Fibroblast of the aortic adventitia (primary cell): ENCODE results near the gene ATP13A2. TPM values are rescaled to one million over a fixed set of nuclear protein-coding genes. Genes with fewer than 3 reads are reported as not detected.
"Not testable (repeated sequence)": the region's sequence is repeated elsewhere in the genome, so short reads cannot be mapped to it uniquely, and the experiment has no call there.

Source experiments
- DNase-seq: peaks from one replicate; pipeline ENCODE4 v3.0.0-alpha.2; 2010; ENCODE audit warnings: low read depth
- H3K4me3 ChIP-seq: 2 replicates; pipeline ENCODE4 v1.5.1; 2011; ENCODE audit warnings: low read depth, mild to moderate bottlenecking, control low read depth, low read length, moderate library complexity
- CTCF ChIP-seq: IDR thresholded peaks from 2 replicates; pipeline ENCODE4 v1.5.1; 2011; ENCODE audit warnings: mild to moderate bottlenecking, low read length, control low read depth, inconsistent platforms; ENCODE audit not compliant: insufficient read depth
- total RNA-seq: library from RNA; depleted of rRNA; stranded (reverse); fragments of >200 nt; gene quantifications from 2 replicates; pipeline ENCODE4 v1.2.3, GENCODE V29; 2012; ENCODE audit warnings: low replicate concordance

Gene ATP13A2
- total RNA-seq, 1 donor = 18.4 TPM

GRCh38 chr1:16967095-16967575 is 44.6 kb downstream of the ATP13A2 start:
- peak; percentile 67 for DNase-seq
- no peak overlapping the region for H3K4me3 ChIP-seq
- no peak for TF ChIP-seq CTCF

GRCh38 chr1:16966282-16966681 is 45.4 kb downstream of the ATP13A2 start:
- H3K4me3 ChIP-seq = no peak overlapping the region
- no peak for TF ChIP-seq CTCF
- DNase-seq = no peak

DNA sequence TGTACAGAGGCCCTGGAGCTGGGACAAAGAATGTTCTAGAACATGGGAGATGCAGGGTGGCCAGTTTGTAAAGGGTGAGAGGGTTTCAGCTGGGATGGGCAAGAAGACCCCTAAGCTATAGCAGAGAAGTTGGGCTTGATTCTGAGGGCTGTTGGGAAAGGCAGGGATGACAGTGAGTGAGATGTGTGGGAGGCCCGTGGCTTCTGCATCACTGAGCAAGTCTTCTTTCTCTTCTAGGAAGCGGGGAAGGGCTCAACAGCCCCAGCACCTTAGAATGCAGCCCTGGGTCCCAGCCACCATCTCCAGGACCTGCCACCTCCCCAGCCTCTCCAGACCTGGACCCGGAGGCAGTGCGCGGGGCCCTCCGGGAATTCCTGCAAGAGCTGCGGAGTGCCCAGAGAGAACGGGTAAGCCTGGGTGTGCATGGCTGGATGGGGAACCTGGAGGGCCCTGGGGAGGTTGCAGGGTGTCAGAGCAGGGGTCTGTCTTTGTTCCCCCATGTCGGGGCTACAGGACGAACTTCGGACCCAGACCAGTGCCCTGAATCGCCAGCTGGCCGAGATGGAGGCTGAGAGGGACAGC is 46.2 kb downstream of the ATP13A2 start:
- no peak for TF ChIP-seq CTCF
- no peak overlapping the region for H3K4me3 ChIP-seq
- no peak for DNase-seq

DNA sequence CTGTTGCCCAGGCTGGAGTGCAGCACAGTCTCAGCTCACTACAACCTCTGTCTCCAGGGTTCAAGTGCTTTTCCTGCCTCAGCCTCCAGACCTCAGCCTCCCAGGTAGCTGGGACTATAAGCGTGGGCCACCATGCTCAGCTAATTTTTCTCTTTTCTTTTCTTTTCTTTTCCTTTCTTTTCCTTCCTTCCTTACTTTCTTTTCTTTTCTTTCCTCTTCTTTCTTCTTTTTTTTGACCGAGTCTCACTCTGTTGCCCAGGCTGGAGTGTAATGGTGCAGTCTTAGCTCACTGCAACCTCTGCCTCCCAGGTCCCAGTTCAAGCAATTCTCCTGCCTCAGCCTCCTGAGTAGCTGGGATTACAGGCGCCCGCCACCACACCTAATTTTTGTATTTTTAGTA is 47.6 kb downstream of the ATP13A2 start:
- not testable (repeated sequence) for H3K4me3 ChIP-seq, DNase-seq

DNA sequence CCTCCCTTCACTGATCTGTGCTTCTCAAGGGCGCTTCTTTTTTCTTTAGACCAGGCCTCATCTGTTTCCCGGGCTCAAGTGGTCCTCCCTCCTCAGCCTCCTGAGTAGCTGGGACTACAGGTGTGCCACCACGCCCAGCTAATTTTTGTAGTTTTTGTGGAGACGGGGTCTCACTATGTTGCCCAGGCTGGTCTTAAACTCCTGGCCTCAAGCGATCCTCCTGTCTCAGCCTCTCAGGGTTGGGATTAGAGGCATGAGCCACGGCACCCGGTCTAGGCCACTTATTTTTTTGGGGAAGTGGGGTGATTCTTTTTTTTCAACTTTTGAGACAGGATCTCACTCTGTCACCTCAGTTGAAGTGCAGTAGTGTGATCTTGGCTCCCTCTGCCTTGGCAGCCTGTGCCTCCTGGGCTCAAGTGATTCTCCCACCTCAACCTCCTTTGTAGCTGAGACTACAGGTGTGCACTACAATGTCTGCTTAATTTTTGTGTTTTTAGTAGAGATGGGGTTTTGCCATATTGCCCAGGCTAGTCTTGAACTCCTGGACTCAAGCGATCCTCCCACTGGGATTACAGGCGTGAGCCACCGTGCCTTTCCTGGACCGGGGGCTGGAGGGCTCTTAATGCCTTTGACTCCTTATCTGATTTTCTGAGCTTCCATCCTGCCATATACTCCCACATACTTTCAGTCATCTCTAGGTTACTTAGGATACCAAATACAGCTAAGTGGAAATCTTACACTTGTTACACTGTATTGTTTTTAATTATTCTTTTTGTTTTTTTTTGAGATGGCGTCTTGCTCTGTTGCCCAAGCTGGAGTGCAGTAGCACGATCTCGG is 50.2 kb downstream of the ATP13A2 start:
- peak overlapping the region; percentile 54 for H3K4me3 ChIP-seq
- DNase-seq = no peak
- TF ChIP-seq CTCF = no peak

GRCh38 chr1:16960560-16961296 is 51.0 kb downstream of the ATP13A2 start:
- peak overlapping the region; percentile 54 for H3K4me3 ChIP-seq
- TF ChIP-seq CTCF = peak; percentile 73
- DNase-seq = peak; percentile 76

- no peak overlapping the region for H3K4me3 ChIP-seq
- no peak for DNase-seq
- TF ChIP-seq CTCF = no peak
These were observed 53.3 kb downstream of the ATP13A2 start for GRCh38 chr1:16958475-16958874.
